HG03103 (cell line): ENCODE data around the gene MBD6.

Source experiments
- ATAC-seq: cut with Tn5 transposase; IDR thresholded peaks from one replicate; pipeline ENCODE4 v1.9.1; 2021; ENCODE audit warnings: low read depth; ENCODE audit not compliant: unreplicated experiment

MBD6 gene, protein sequence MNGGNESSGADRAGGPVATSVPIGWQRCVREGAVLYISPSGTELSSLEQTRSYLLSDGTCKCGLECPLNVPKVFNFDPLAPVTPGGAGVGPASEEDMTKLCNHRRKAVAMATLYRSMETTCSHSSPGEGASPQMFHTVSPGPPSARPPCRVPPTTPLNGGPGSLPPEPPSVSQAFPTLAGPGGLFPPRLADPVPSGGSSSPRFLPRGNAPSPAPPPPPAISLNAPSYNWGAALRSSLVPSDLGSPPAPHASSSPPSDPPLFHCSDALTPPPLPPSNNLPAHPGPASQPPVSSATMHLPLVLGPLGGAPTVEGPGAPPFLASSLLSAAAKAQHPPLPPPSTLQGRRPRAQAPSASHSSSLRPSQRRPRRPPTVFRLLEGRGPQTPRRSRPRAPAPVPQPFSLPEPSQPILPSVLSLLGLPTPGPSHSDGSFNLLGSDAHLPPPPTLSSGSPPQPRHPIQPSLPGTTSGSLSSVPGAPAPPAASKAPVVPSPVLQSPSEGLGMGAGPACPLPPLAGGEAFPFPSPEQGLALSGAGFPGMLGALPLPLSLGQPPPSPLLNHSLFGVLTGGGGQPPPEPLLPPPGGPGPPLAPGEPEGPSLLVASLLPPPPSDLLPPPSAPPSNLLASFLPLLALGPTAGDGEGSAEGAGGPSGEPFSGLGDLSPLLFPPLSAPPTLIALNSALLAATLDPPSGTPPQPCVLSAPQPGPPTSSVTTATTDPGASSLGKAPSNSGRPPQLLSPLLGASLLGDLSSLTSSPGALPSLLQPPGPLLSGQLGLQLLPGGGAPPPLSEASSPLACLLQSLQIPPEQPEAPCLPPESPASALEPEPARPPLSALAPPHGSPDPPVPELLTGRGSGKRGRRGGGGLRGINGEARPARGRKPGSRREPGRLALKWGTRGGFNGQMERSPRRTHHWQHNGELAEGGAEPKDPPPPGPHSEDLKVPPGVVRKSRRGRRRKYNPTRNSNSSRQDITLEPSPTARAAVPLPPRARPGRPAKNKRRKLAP

DNA sequence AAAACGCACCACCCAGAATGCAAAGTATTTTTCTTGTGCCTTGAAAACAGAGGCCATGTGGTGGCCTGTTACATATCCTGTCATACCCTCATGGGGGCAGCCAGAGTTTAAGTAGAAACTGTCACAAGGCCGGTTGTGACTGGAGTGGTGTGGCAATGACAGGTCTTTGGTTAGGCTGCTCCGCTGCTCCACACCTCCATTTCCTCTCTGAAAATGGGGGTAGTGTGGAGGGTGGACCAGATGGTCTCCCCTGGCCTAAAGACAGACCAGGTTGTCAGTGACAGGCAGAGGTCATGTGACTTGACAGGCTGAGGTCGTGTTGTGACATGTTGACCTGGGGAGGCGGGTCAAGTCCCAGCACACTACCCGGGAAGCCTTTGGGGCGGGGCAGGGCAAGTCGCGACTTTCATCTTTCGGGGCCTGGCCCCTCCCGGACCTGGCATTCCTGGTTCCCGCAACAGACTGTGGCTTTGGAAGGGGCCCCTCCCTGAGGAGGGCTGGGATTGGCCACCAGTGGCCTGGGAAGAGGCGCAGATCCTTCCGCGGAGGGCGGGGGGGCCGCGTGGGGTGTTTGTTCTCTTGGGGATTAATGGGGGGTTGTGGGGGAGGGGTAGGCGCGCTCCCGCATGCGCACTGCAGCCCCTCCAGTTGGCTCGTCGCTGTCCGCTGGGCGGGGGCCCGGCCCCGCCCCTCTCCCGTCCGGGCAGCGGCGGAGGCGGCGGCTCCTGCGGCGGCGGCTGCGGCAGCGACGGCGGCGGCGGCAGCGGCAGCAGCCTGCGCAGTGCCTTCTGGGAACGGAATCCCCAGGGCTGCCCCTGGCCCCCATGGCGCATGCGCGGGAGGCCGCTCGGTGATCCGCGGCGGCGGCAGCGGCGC, at the start of gene MBD6:
MBD6 (plus strand) TSS at position 814 of the 876 bp plus-strand sequence. CDS start 1,480 bp downstream, outside the sequence.
- ATAC-seq = peak; percentile 32

DNA sequence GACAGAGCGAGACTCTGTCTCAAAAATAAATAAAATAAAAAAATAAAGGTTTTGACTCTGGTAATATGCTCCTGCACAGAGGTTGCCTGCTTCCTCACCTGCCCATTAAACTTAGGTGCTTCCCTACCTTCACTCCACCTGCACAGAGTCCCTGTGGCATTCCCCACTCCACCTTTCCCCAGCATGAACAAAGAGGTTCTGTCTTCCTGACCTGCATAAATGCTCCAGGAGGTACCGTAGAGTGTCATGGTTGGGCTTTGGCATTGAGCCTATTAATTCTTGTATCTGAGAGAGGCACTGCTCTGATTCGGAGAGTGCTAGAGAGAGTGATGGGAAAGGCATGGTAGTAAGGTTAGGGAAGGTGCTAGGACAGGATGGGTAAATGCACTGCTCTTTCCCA, 49.2 kb upstream of the MBD6 start:
- ATAC-seq = no peak

DNA sequence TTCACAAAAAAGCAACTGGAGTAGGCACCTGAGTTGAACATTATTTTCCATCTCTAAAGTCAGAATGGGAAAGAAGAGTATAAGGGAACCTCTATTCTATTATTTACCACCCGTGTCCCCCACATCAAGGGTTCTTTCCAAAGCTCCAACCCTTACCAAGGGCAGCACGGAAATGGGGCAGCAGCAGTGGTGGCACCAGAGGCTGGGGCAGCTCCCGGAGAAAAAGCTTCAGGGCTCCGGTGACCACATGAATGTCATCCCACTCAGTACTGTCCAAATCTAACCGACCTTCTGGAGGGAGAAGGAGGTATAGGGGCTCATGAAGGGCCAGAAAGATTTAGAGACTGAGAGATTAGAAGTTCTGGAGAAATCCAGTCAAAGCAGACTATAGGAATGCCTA, 48.7 kb upstream of the MBD6 start:
- ATAC-seq = no peak

DNA sequence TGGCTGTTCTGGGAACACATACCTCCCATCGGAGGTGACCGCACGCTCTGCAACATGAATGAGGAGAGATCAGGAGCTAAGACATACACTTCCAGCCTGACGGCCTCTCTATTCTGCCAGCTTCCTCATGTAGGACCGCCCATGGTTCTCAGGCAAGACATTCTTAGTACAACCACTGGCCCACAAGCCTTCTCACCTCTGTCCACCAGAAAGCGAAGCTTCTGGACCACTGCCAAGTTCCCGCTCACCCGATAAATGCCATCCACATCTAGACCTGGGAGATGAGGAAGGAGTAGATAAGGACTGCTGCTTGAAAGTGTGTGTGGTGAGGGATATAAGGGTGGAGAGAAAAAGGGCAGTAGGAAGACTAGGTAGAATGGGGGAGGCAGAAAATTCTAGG, 48.2 kb upstream of the MBD6 start:
- no peak for ATAC-seq

DNA sequence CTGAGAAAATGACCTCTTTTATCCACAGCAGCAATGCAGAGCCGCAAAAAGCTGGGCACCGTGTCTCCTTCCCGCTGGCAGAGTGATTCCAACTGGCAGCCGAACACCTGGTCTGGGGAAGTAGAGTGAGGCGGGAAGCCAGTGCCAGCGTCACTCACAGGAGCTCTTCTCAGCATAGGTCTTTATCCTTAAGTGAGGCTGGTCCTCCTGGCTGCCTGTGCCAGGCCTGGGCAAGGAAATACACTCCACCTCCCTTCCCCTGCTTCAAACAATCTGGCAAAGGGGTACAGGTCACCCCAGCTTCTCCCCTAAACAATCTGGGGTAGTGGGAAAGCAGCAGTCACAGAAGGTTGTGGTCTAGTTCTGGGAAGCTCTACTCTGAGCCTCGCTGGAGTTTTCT, 47.8 kb upstream of the MBD6 start:
- no peak for ATAC-seq

DNA sequence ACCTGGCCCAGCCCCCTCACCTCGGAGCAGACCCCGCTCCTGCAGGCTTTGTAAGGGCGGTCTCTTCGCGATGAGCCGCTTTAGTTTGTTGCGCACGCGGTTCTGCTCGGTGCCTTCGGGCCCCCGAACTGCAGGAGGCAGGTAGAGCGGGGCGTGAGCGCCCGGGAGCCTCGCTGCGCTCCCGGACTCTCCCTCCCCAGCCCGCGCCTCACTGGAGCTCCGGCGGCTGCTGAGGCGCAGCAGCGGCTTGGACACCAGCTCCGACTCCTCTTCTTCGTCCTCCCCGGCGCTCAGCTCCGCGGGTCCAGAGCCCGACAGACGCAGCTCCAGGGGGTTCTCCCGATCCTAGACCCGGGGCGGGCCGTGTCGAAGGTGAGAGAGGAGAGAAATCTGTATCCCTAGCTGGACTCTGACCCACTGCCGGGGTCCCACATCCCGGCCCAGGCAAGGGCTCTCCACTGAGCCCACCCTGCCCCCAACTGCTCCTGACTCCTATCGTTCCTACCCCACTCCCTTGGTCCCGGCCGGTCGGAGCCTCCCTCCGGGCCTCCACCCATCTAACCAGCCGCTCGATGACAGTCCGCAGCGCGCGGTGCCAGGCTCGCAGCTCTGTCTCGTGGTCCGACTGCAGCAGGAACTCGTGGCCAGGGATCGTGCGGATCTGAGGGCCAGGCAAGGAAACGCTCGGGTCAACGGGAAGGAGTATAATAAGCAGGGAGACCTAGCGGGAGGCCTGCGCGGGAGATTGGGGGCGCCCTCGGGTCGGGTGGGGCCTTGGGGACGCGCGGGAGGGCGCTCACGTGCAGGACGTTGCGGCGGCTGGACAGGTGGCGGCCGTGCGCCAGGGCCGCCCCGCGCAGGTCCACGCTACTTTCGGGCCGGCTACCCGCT, 47.1 kb upstream of the MBD6 start:
- no peak for ATAC-seq

DNA sequence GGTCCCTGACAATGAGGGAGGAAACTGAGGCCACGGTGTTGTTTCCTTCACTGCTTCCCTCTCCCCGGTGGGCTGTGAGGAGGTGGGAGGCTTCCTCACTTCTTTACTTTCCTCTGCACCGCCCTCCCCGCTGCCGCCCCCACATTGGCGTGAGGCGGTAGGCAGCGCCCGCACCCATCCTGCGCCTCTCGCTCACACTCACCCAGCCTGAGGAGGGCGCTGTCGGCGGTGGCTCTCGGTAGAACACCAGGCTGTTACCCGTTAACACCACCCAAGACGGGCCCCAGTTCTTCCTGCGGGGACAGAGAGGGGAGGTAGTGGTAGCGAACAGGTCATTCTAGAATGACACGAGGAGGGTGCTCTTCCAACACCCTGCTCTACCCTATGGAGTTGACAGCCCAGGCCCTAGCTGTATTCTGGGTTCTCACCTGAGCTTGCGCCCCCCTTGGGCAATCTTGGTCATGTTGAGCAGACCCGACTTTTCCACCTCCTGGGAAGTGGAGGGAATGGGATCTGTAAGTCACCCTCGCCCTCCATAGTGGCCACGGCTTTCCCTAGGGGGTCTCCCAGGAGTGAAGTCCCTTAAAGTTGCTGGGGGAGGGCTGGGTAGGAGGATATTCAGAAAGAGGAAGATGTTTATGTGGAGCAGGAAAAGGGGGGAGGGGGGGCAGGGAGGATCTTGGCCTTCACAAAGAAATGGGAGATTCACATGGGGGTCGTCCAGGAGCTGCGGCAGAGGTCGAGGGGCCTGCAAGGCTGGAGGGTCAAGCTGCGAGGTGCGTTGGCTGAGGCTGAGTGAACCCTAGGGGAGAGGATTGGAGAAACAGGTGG, 46.2 kb upstream of the MBD6 start:
- no peak for ATAC-seq

DNA sequence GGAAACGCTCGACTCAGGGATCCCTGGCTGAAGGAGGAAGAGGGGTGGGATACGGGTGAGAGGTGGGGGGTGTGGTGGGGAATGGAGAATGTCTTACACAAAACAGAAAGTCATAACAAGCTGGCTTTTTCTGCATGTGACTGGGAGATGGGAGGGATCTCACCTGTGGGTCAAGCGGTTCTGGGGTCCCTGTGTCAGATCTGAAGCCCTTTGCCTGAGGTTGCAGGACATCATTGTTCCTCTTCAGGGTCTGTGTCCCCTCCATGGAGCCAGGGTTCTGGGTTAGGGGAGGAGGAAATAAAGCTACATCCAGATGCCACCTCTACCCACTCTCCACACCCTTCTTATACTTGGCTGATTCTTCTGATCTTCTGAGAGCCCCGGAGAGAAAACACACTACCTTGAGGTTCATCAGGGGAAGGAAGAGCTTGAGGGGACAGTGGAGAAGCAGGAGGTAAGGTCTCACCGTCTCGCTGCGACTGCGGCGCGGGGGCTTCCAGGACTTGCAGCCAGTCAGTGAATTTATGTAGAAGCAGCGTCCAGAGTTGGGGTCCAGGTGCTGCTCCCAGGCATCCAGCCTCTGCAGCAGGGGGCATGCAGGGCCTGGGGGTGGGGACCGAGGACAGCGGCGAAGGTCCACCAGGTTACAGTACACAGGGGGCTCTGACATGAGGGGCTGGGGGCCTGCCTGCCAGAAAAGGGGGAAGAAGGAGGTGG, 45.5 kb upstream of the MBD6 start:
- no peak for ATAC-seq

DNA sequence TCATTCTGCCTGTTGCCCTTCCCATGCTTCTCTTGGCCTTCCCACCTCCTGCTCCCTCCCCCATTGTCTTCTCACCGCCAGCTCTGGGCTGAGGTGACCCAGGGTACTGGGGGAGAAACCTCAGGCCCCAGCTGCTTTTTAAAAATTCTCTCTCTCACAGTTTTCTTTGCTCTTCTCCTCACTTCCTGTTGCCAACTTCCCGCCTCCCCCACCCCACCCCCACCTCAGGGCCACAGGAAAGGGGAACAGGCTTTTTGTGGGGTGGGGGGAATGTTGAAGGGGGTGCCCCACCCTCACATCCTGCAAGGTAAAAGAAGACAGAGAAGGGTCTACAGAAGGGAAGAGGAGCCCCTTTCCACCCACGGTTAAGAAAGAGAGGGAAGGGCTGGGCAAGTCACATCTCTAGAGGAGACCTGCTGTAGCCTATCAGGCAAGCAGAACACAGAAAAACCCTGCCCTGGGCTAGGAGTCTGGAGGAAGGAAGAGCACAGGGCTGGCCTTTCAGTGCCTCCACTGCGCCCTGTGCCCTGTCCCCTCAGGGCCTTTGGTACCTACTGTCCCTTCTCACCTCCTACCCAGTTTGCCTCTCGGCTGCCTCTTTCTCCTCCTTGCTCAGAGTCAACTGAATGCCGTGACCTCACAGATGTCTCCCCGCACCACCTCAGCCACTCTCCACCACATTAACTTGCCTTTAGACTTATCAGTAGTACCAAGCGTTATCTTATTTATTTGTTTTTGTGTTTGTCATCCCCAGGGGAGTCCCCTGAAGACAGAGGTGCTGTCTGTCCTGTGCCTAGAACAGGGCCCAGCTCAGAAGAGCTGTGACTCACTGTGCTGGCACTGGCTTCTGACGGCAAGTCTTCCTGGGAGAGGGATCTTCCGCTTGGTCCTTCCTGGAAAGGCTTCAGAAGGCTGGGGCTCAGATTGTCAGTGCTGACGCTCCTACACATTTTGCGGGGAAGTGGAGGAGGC, 44.6 kb upstream of the MBD6 start:
- ATAC-seq = no peak

DNA sequence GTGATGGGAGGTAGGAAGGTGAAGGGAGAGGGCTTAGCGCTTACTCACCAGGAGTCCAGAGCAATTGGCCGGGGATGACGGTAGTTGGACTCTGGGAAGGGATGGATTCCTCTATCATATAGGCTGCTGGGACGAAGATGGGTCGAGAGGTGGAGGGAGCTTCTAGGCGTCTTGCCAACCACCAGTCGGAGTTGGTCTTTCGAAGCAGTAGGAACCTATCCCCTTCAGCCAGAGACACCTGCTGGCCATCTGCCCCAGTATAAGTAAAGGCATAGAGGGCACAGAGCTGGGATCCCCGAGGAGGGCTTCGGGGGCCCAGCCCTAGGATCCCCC, 43.6 kb upstream of the MBD6 start:
- ATAC-seq = no peak

DNA sequence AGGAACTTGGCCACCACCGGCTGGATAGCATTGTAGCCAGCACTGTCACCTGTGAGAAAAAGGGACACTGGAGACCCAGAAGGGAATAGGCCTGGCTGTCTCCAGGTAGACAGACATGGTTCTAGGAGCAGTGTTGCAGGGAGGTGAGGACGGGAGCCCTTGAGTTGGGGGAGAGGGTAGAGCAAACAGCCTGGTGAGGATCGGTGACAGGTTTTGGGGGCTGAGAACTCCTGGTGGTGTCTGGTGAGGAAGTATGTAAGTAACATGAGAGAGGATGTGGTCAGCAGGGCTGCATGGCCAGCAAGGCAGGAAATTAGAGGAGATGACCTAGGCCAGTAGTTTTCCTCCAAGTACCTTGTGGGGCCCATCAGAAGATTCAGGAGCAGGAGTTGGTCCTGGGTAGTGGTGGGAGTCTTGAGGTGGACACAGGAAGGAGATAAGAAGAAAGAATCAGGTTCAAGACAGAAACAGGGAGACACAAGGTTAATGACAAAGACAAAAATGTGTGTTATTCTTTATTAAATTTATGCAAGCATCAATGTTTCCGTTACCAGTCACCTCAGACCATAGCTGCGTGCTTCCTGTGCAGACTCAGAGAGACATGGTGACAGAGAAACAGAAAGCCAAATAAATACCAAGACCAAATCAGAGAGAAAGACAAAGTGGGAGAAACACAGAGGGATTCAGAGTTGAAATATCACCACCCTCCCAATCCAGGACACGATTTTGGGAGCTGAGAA, 43.1 kb upstream of the MBD6 start, which contains the start of gene ARHGAP9:
ARHGAP9 (minus strand) TSS at position 491 of the 740 bp plus-strand sequence; CDS start at position 31, 460 bp downstream.
- ATAC-seq = no peak

DNA sequence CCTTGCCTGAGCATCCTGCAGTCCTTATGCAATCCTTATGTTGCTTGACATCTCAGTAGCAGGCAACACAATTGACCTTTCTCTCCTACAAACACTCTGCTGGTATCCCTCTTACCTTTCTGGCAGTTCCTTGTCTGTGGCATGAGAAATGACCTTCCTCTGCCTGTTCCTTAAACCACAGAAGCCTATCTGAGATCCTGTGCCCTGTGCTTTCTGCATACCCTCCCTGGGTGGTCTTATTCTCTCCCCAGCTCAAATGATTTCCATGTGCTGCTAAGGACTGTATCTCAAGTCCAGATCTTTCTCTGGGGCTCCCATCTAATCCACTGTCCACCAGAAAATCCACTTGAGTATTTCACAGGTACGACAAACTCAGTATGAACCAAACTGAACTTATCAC, 41.0 kb upstream of the MBD6 start:
- no peak for ATAC-seq

DNA sequence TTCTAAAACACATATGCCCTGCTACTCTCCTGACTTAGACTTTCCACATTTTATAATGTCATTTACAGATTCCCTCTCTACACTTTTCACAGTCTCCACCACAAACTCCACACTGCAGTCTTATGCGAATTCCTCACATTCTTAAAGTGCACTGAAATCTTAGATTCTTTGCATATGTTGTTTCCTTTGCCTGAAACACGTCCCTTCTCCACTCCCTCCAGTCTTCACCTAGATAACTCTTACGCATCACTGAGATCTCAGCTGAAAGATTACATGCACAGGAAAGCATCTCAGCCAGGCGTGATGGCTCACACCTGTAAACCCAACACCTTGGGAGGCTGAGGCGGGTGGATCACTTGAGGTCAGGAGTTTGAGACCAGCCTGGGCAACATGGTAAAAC, 39.2 kb upstream of the MBD6 start:
- ATAC-seq = no peak

DNA sequence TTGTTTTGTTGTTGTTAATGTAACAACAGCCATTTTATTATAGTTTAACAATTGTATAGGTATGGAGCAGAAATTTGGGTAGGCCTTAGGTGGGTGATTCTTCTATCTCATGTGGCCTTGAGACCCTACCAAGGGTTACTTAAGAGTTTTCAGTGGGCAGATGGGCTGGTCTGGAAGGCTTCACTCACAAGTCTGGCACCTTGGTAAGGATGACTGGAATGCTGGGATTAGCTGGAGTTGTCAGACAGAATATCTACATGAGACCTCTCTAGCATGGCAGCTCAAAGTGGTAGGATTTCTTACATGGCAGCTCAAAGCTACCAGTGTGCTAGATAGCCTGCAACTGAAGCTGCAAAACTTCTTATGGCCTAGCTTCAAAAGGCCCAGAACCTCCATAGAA, 36.9 kb upstream of the MBD6 start:
- no peak for ATAC-seq

DNA sequence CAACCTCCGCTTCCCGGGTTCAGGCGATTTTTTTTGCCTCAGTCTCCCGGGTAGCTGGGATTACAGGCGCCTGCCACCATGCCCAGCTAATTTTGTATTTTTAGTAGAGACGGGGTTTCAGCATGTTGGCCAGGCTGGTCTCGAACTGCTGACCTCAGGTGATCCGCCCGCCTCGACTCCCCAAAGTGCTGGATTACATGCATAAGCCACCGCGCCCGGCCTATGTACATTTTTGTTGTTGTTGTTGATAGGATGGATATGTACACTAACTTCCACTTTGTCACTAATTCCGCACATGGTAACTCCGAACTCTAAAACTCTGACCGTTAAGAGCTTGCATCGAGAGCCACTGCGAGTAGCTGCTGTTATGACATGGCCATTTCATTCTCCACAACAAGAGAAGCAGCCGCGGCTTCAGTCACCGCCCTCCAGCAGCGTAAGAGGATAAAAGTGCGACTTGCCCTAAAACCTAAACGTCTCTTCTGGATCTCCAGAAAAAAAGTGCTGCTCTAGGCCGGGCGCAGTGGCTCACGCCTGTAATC, 35.5 kb upstream of the MBD6 start:
- no peak for ATAC-seq
